Frontal cortex (tissue), 4 donors: Measurements from ENCODE around the gene MCM5. TPM values are rescaled to one million over a fixed set of nuclear protein-coding genes. Genes with fewer than 3 reads are reported as not detected.
A peak's percentile ranks its signal among the peaks of the same experiment; 100 is the strongest.
"Not testable (repeated sequence)": the region's sequence is repeated elsewhere in the genome, so short reads cannot be mapped to it uniquely, and the experiment has no call there.

Source experiments
- DNase-seq, 2 donors: peaks; one replicate each; pipeline ENCODE4 v3.0.0; 2012; ENCODE audit warnings: low spot score in 2 of 2
- FAIRE-seq: peaks from 2 replicates; lab custom pipeline; 2012; peaks lifted over from hg19 to GRCh38; lab: Jason Lieb, UNC
- total RNA-seq: library from RNA; depleted of rRNA; stranded (reverse); fragments of >200 nt; gene quantifications from one replicate; pipeline ENCODE4 v1.2.3, GENCODE V29; 2014
- donor health status: control.
- donor health status: control.
- donor health status: control.

Gene MCM5
- total RNA-seq, result 9.4 TPM

DNA sequence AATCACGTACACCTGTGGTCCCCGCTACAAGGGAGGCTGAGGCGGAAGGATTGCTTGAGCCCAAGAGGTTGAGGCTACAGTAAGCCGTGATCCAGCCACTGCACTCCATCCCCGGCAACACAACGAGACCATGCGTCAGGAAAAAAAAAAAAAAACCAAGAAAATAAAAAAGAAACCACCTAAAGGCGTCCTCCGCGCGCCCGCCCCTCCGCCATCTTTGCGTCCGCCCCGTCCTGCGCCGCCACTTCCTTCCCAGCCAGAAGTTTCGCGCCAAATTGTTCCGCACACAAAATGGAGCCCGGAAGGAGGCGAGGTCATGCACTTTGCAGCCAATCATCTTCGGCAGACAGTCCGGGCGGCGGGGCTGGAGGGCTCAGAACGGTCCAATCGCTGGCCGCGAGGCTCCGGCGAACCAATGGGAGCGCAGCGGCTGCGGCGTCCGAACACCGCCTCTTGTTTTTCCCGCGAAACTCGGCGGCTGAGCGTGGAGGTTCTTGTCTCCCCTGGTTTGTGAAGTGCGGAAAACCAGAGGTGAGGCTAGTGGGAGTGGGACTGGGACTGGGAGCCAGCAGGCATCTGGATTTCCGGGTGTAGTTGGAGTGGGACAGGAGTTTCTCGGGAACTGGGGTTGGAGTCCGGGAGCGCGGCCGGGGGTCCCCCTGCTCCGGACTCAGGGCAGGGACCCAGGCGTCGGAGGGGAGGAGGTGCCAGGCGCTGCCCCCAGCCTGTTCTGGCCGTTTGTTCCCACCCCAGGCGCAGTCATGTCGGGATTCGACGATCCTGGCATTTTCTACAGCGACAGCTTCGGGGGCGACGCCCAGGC, at the start of gene MCM5:
TSS of gene MCM5 (plus strand) at position 463 of the 823 bp plus-strand sequence. CDS start at position 762, 299 bp downstream.
- DNase-seq, result peak; percentile 89 to 98
- peak; percentile 95 for FAIRE-seq

- FAIRE-seq (no peak), DNase-seq (peak; percentile 86 to 96)
Observed at GRCh38 chr22:35350539-35351503, 49.1 kb upstream of the MCM5 start.

GRCh38 chr22:35352214-35353111, 47.5 kb upstream of the MCM5 start:
- no peak for DNase-seq

GRCh38 chr22:35353318-35353717, 46.6 kb upstream of the MCM5 start:
- no peak for FAIRE-seq

More at GRCh38 chr22:35352214-35353111, 47.5 kb upstream of the MCM5 start:
- no peak for FAIRE-seq

DNA sequence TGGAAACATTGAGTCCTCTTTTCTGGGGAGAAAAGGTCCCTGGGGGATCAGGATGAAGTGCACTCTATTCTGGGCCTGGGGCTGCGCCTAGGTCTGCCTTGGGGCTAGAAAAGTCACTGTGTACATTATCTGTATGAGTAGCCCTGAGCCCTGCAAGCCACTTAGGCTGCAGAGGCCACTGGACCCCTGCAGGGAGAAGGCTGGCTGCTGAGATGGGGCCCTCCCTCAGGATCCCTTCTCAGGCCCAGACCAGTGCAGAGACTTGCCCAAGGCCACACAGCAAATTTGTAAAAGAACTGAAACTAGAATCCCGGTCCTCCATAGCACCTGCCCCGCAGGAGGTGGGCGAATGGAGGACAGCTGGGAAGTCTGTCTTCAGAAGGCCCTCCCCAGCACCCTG, 45.9 kb upstream of the MCM5 start:
- no peak for FAIRE-seq
- DNase-seq, result no peak

More at GRCh38 chr22:35353318-35353717, 46.6 kb upstream of the MCM5 start:
- DNase-seq, result no peak

DNA sequence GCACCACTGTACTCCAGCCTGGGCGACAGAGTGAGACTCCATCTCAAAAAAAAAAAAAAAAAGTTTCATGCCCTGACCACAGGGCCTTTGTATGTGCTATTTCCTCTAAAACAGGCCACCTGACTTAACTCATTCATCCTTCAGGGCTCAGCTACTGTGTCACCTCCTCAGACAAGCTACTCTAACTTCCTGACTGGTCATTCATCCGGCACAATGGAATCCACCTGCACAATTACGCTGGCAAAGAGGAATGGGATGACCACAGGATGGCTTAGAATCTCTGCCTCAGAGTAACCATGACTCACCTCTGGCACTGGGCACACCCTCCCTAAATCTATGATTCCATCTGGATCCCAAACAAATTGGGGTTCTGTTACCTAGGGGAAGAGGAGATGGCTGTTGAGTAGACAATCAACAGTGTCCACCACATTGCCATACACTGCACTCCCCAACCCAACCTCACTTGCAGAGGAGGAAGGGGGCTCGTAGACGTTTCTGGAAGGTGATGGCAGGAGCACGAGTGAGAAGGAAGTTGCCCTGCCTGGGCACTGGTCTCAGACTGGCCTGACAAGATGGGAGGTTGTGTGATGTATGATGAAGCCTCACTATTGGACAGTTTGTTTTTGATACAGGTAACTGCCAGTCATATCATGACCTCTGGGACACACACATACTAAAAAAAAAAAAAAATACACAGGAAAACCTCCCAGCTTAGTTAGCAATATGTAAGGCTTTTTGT, 41.9 kb upstream of the MCM5 start:
- DNase-seq (no peak), FAIRE-seq (no peak)

DNA sequence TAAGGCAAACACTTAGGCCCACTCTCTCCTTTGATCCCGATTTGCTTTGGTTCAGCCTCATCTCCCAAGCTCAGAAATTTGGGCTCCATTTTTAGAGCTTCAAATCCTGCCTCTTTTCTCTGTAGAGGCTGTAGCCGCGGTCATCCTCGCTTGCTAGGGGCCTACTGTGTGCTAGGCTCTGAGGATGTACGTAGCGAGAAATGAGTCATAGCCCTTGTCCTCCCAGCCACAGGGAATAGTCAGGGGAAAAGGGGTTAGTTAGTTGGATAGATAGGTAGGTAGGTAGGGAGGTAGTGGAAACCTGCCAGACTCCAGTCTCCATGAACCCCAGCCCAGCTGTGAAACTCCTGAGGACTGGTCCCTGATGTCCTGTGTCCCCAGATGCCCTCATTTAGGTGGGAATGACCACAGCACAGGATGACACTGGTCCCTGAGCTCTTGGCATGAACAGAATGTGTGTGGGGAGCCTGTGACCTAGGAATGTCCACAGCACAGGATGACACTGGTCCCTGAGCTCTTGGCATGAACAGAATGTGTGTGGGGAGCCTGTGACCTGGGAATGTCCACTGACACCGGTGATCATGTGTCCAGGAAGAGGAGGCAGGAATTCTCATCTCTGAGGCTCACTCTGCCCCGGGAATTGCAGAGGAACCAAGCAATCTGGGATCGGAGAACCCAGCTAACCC, 40.4 kb upstream of the MCM5 start:
- DNase-seq (no peak), FAIRE-seq (no peak)

DNA sequence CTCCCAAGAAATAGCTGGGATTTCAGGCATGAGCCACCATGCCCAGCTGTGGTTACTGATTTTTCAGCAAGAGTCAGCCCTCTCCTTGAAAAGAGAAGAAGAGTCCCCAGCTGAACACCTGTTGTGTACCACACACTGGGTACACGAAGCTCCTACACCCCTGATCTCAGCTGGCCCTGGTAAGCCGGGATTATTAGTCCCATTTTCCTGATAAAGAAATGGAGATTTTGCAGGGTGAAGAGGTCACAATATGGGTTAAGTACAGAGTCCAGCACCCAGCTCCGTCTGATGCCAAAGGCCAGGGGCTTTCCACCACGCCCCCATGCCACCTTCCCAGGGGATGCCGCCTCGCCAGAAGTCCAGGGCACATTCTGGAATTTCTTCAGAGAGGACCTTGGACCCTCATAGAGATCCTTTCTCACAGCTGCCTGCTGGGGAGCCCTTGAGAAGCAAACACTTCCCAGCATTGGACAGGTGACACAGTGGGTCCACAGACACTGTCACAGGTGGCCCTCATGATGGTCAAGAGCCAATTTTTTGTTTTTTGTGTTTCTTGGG, 38.9 kb upstream of the MCM5 start:
- no peak for FAIRE-seq
- no peak for DNase-seq

DNA sequence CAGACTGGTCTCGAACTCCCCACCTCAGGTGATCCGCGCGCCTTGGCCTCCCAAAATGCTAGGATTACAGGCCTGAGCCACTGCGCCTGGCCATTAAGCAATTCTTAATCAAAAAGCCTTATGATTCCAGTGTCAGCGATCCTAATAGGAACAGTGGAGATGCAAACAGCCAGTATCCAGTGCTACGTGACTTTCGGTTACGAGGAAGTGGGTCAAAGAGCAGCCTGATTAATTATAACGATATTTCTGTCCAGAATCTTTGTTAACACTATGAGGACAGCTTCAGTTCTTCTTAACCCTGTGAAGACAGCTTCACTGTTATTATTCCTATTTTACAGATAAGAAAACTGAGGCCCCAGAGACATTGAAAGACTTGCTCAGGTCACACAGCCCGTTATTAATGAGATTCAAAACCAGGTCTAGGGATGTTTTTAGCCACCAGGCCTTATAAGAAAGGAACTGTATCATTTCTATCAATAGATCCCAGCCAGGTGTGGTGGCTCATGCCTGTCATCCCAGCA, 36.3 kb upstream of the MCM5 start:
- no peak for FAIRE-seq
- no peak for DNase-seq

DNA sequence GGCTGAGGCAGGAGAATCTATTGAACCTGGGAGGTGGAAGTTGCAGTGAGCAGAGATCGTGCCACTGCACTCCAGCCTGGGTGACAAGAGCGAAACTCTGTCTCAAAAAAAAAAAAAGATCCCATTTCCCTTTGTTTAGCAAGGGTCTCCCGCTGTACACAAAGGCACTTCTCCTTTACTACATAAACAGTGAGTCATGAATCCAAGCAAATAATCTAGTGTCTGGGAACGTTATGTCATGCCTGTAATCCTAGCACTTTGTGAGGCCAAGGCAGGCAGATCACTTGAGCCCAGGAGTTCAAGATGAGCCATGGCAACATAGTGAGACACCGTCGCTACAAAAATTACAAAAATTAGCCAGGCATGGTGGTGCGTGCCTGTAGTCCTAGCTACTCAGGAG, 35.7 kb upstream of the MCM5 start:
- not testable (repeated sequence) for FAIRE-seq, DNase-seq

DNA sequence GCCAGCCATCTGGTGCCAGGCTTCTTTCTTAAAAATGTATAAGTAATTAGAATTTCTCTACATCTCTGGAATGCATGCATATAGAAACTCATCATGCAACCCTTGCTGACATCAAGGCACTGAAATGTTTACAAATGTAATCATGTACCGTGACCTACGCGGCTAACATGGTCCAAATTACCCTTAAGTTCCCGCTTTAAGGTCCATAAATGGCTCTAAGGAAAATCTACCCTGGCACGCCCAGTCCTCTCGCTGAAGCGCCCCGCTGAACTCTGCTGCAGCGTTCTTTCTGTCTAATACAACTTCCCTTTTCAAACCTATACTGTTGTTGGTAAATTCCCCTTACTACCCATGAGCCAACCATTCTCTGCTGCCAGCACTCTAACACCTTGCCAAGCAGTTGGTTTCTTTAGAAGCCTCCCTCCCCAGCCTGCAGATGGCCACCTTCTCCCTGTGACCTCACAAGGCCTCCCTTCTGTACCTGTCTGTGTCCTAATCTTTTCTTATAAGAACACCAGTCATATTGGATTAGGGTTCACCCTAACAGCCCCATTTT, 32.5 kb upstream of the MCM5 start:
- no peak for DNase-seq
- no peak for FAIRE-seq

GRCh38 chr22:35368386-35368785, 31.6 kb upstream of the MCM5 start:
- no peak for FAIRE-seq
- no peak for DNase-seq

DNA sequence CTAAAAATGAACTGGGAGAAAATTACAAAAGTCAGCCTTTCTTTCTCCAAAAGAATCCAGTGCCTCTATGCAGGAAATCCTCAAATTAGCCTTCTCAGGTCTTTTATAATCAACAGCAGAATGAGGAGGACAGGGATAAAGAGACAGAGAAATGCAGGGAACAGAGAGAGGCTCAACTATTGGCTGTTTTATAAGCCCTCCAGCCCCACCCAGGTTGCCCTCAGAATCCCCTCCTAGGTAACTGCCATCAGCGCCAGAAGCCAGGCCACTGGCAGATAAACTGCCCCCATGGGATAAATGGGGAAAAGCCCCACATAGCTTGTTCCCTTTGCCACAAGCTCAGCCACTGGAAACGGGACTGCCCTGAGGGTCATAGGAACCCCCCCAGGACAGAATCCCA, 29.9 kb upstream of the MCM5 start:
- FAIRE-seq, result no peak
- no peak for DNase-seq

DNA sequence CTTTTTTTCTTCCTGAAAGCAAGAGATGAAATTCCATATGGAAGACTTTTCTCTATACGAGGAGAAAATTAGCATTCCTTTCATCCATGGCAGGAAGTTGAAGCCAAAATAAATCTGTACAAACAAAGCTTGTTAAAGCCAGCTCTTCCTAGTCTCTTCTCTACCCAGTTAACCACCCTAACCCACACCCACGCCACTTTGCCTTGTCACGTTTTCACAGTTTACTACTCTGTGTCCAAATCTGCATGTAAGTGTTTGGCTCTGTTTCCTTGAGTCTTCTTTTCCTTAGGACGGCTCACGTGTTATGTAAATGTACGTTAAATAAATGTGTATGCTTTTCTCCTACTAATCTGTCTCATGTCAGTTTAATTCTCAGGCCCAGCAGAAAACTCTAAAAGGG, 26.2 kb upstream of the MCM5 start:
- no peak for FAIRE-seq
- DNase-seq, result no peak

DNA sequence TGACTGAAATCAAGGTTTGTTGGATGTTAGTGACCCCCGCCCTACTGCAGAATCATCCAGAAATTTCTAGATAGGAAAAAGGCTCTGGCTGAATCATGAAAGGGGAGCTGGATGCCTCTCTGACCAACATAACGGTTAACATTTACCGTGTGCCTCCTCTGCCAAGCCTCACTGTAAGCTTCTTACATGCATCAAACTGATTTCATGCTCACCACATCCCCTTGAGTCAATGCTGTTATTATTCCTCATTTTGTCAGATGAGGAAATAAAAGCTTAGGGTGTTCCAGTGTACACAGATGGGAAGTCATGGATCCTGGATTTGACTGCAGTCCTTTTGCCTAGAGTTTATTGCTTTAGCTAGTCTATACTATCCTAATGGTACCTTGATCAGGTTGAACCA, 24.9 kb upstream of the MCM5 start:
- DNase-seq (no peak), FAIRE-seq (no peak)

- no peak for FAIRE-seq
Observed at GRCh38 chr22:35375526-35375925, 24.4 kb upstream of the MCM5 start.

DNA sequence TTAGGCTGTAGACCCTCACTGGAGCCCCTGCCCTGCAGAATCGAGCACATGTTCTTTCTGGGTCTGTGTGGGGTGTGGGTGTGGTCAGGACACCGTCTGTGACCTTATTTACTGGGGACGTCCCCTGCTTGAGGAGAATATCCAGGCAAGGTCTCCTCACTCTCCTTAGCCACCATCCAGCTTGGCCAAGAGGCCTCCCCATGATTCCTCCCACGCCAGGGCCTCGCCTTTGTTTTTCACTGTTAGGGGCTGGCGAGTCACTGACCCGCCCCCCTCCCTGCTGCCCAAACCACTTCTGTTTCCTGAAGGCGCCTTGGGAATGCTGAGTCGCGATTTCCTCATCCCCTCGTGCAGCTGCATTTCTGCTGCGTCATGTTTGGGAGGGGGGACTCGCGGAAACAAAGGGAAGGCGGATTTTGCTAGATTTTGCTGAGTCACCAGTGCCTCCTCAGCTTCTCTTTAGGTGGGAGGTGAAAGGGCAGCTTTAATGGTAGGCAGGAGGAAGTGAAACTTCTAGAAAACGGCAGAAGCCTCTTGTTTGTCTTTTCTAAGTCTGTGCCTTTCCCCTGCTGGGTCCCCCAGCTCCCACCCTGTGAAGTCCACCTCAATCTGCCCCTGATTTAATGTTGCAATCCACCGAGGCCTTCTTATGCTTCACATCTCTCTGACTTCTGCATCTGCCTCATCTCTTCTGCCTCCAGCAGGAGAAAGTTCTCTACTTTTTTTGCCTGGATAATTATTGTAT, 23.0 kb upstream of the MCM5 start:
- FAIRE-seq (no peak), DNase-seq (peak; percentile 82 to 83)

More at GRCh38 chr22:35375526-35375925, 24.4 kb upstream of the MCM5 start:
- no peak for DNase-seq
